Activated B cell treated with CpG ODN at 0.5 μM for 24 hours (primary cell): ENCODE results near the gene SHISA9. TPM values are rescaled to one million over a fixed set of nuclear protein-coding genes. Genes with fewer than 3 reads are reported as not detected.

ENCODE experiments used
- ATAC-seq: fragments of 200-7000 bp; cut with Tn5 transposase; one replicate; pipeline ENCODE4 v1.10.0; 2021; ENCODE audit warnings: low read depth, mild to moderate bottlenecking, moderate library complexity
- CTCF ChIA-PET: fragments of 350-600 bp; sonication (Branson Sonifier 250); formaldehyde crosslinking; loops from one replicate; lab custom pipeline; 2021; ENCODE audit warnings: antibody characterized with exemption; lab: Charles Lee
- POLR2A ChIA-PET: fragments of 350-600 bp; sonication (Branson Sonifier 250); formaldehyde crosslinking; loops from one replicate; lab custom pipeline; 2021; ENCODE audit warnings: antibody characterized with exemption; lab: Charles Lee
- DNase-seq: peaks from one replicate; pipeline ENCODE4 v3.0.0; 2022
- H3K27ac Mint-ChIP-seq: one replicate; pipeline ENCODE4 v1.8.0; 2020; ENCODE audit warnings: mixed read lengths
- H3K27me3 Mint-ChIP-seq: one replicate; pipeline ENCODE4 v1.8.0; 2021; ENCODE audit warnings: mixed read lengths
- H3K36me3 Mint-ChIP-seq: one replicate; pipeline ENCODE4 v1.8.0; 2021; ENCODE audit warnings: low read depth, mixed read lengths
- H3K4me1 Mint-ChIP-seq: one replicate; pipeline ENCODE4 v1.8.0; 2021; ENCODE audit warnings: mixed read lengths
- H3K4me3 Mint-ChIP-seq: one replicate; pipeline ENCODE4 v1.8.0; 2020; ENCODE audit warnings: mild to moderate bottlenecking, mixed read lengths
- H3K9me3 Mint-ChIP-seq: one replicate; pipeline ENCODE4 v1.8.0; 2020; ENCODE audit warnings: mixed read lengths
- intact Hi-C: fragments of 100-400 bp; cut with micrococcal nuclease; formaldehyde crosslinking; loops from one replicate; pipeline ENCODE4 v1.15.1; 2024
- total RNA-seq: library from RNA; stranded (reverse); gene quantifications from 2 replicates; pipeline ENCODE4 v1.2.3, GENCODE V29; 2022
- TF ChIP-seq, protein P1 (sequence below): fragments of 200-600 bp; IDR thresholded peaks from one replicate; pipeline ENCODE4 v1.8.0; 2022; ENCODE audit warnings: antibody characterized with exemption, mild to moderate bottlenecking

The SHISA9 gene
- total RNA-seq, 1 donor from 2014 or later = 0.07 TPM

DNA sequence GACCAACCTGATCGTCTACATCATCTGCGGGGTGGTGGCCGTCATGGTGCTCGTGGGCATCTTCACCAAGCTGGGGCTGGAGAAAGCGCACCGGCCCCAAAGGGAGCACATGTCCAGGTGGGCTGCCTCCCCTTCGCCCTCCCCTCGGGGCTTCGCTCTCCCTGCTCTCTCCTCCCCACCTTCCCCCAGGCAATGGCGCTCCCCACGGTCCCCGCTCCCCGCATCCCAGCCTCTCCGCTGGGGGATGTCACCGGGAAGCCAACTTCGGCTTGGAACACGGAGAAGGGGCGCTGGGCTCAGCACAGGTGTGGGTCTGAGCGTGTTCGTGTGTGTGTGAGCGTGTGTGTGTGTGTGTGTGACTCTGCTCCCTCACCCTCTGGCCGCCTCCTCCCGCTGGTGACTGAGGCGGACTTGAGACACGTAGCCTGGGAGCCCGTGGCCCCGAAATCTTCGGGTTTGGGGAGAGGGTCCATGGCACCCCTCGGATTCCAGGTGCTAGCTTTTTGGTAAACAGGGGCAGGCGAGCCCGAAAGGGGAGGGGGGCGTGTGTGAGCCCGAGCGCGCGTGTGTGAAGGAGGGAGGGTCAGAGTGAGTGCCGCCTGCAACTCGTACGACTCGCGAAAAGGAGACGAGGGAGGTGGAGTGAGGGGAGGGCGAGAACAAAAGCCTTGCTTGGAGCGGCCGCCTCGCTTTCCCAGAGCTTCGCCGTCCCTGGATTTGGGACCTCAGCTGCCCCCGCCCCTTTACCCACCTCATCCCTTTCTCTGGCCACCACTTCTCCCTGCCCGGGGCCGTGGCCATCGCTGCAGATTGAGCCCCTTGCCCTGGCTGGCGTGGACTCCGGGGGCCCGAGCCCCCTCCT is 1.3 kb downstream of the SHISA9 start:
- Mint-ChIP-seq H3K27ac (no peak overlapping the region), H3K9me3 (no peaks in the 10 kb centered on the region), H3K4me1 (peaks cover 10% of the 10 kb centered on the region), H3K27me3 (peaks cover 56% of the 10 kb centered on the region), H3K4me3 (no peak overlapping the region), H3K36me3 (no peaks in the 10 kb centered on the region)
- intact Hi-C loops = no loop called here
- ATAC-seq (no peak), DNase-seq (no peak)
- ChIA-PET POLR2A (no interaction called here), CTCF (no interaction called here)
- TF ChIP-seq, protein P1, sequence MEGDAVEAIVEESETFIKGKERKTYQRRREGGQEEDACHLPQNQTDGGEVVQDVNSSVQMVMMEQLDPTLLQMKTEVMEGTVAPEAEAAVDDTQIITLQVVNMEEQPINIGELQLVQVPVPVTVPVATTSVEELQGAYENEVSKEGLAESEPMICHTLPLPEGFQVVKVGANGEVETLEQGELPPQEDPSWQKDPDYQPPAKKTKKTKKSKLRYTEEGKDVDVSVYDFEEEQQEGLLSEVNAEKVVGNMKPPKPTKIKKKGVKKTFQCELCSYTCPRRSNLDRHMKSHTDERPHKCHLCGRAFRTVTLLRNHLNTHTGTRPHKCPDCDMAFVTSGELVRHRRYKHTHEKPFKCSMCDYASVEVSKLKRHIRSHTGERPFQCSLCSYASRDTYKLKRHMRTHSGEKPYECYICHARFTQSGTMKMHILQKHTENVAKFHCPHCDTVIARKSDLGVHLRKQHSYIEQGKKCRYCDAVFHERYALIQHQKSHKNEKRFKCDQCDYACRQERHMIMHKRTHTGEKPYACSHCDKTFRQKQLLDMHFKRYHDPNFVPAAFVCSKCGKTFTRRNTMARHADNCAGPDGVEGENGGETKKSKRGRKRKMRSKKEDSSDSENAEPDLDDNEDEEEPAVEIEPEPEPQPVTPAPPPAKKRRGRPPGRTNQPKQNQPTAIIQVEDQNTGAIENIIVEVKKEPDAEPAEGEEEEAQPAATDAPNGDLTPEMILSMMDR = no peak

DNA sequence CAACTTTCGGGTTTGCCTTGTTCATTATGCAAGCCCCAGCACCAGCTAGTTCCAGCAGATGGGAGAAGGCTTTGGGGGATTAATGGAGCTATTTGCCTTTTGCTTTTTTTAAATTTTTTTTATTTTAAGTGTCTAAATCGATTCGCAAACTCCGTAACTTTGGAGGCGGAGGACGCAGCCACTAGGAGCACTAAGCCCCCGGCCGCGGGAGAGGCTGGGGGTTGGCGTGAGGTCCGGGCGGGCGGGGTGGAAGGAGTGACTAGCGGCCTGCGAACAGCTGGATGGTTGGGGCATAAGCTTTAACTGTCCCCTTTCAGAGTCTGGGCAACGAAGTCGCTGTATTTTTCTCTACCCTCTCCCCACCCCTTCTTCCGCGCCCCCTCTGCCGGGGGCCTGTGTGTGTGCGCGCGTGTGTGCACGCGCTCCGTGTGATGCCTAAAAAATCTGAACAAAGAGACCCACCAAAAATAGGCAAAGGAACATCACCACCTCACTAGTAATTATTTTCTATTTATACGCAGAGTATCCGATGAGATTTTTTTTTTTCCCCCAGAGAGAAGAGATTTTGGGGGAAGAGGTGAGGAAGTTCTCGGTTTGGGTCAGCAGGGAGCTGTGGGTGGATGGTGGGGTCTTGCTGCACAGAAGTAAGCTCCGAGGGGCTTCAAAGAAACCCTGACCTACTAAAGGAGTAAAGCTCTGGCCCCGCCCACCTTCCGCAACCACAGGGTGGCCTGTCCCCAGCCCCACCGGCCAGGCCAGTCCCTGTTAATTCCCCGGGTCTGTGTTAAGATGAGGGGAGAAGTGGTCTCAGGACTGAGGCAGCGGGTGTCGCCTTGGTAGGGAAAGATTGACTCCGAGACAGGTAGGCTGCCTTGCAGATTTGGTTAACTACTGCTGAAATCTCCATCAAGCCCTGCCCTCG is 2.3 kb downstream of the SHISA9 start:
- CTCF ChIA-PET = no interaction called here
- Mint-ChIP-seq H3K4me3 (no peak overlapping the region), H3K27ac (no peak overlapping the region), H3K9me3 (no peaks in the 10 kb centered on the region), H3K27me3 (peaks cover 54% of the 10 kb centered on the region), H3K4me1 (peaks cover 10% of the 10 kb centered on the region), H3K36me3 (no peaks in the 10 kb centered on the region)
- intact Hi-C loops = no loop called here
- ATAC-seq (no peak), DNase-seq (no peak)
- TF ChIP-seq, protein P1 = no peak
- POLR2A ChIA-PET = no interaction called here

DNA sequence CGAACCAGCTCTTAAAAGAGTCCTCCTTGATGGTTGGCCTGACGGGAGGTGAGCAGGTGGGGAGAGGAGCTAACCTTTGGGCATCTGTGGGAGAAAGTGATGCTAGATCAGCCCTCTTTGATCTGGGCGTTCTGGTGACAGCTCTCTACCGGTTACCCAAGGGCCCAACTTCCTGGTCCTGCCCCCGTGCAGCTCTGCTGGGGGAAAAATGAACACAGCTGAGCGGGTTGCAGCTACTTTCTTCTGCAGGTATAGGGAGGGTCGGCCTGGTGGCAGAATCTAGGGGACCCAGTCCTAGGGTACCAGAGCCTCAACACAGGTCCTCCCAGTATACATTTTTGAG is 2.9 kb downstream of the SHISA9 start:
- TF ChIP-seq, protein P1 = no peak
- DNase-seq = no peak
- Mint-ChIP-seq H3K4me3 (no peak overlapping the region), H3K36me3 (no peaks in the 10 kb centered on the region), H3K27me3 (peaks cover 50% of the 10 kb centered on the region), H3K27ac (no peak overlapping the region), H3K9me3 (no peaks in the 10 kb centered on the region), H3K4me1 (peaks cover 10% of the 10 kb centered on the region)
- no peak for ATAC-seq
- intact Hi-C loops = no loop called here
- CTCF ChIA-PET = no interaction called here
- POLR2A ChIA-PET = no interaction called here

- no peak overlapping the region for H3K27ac Mint-ChIP-seq
- H3K9me3 Mint-ChIP-seq = no peaks in the 10 kb centered on the region
- TF ChIP-seq, protein P1 = no peak
- H3K4me3 Mint-ChIP-seq = no peak overlapping the region
- peaks cover 8% of the 10 kb centered on the region for H3K4me1 Mint-ChIP-seq
- intact Hi-C loops = no loop called here
- ChIA-PET POLR2A (no interaction called here), CTCF (no interaction called here)
- no peak for ATAC-seq
- peaks cover 50% of the 10 kb centered on the region for H3K27me3 Mint-ChIP-seq
- H3K36me3 Mint-ChIP-seq = no peaks in the 10 kb centered on the region
- DNase-seq = no peak
Measured at GRCh38 chr16:12906271-12906670, 4.9 kb downstream of the SHISA9 start.
